T-helper 1 cell (primary cell): ENCODE data around the gene HM13.
A peak's percentile ranks its signal among the peaks of the same experiment; 100 is the strongest.
"Not testable (repeated sequence)": the region's sequence is repeated elsewhere in the genome, so short reads cannot be mapped to it uniquely, and the experiment has no call there.

Source experiments
- DNase-seq, 5 donors: peaks; one replicate each; pipeline ENCODE4 v3.0.0-alpha.2; 2012 to 2020

The HM13 gene

GRCh38 chr20:31502884-31503673 lies 11.2 kb upstream of the HM13 start:
- peak; percentile 54 to 70 (median 64) for DNase-seq

- no peak for DNase-seq
These were observed 8.3 kb upstream of the HM13 start for GRCh38 chr20:31505903-31506302.

GRCh38 chr20:31508517-31509244 lies 5.6 kb upstream of the HM13 start:
- no peak for DNase-seq

GRCh38 chr20:31515072-31515774 lies 981 bp downstream of the HM13 start:
- no peak for DNase-seq

- DNase-seq, result peak in 1 of 5 donors; percentile 54
These were observed 1.5 kb downstream of the HM13 start for GRCh38 chr20:31515775-31516107.

- no peak for DNase-seq
These were observed 1.9 kb downstream of the HM13 start for GRCh38 chr20:31516166-31516565.

- DNase-seq, result peak in 1 of 5 donors; percentile 61
These were observed 2.4 kb downstream of the HM13 start for GRCh38 chr20:31516651-31517050.

- no peak for DNase-seq
These were observed 3.1 kb downstream of the HM13 start for GRCh38 chr20:31517373-31517772.

- DNase-seq, result not testable (repeated sequence)
These were observed 7.0 kb downstream of the HM13 start for GRCh38 chr20:31521267-31521666.

GRCh38 chr20:31522731-31523130 lies 8.5 kb downstream of the HM13 start:
- DNase-seq, result no peak

- DNase-seq, result no peak
These were observed 9.4 kb downstream of the HM13 start for GRCh38 chr20:31523361-31524283.

- DNase-seq, result no peak
These were observed 13.0 kb downstream of the HM13 start for GRCh38 chr20:31527266-31527665.

- DNase-seq, result no peak
These were observed 21.1 kb downstream of the HM13 start for GRCh38 chr20:31535298-31535697.

GRCh38 chr20:31536575-31536974 lies 22.3 kb downstream of the HM13 start:
- no peak for DNase-seq

- DNase-seq, result no peak
These were observed 23.1 kb downstream of the HM13 start for GRCh38 chr20:31537116-31537871.

GRCh38 chr20:31537890-31538289 lies 23.6 kb downstream of the HM13 start:
- DNase-seq, result no peak

GRCh38 chr20:31538326-31538725 lies 24.1 kb downstream of the HM13 start:
- DNase-seq, result no peak

- not testable (repeated sequence) for DNase-seq
These were observed 25.4 kb downstream of the HM13 start for GRCh38 chr20:31539636-31540035.

- DNase-seq, result no peak
These were observed 26.2 kb downstream of the HM13 start for GRCh38 chr20:31540406-31540805.

- peak in 1 of 5 donors; percentile 13 for DNase-seq
These were observed 28.1 kb downstream of the HM13 start for GRCh38 chr20:31542201-31542842.

GRCh38 chr20:31542963-31543362 lies 28.7 kb downstream of the HM13 start:
- no peak for DNase-seq
